Osteocyte (in vitro differentiated cells): ENCODE measurements around the gene NDST1. TPM values are rescaled to one million over a fixed set of nuclear protein-coding genes. Genes with fewer than 3 reads are reported as not detected.

Experiments used
- DNase-seq: peaks from one replicate; pipeline ENCODE4 v3.0.0; 2021; ENCODE audit warnings: mixed read lengths; ENCODE audit not compliant: unreplicated experiment; ENCODE audit errors: extremely low spot score
- H3K27ac Mint-ChIP-seq: one replicate; pipeline ENCODE4 v1.8.0; 2021; ENCODE audit warnings: mild to moderate bottlenecking, mixed read lengths; ENCODE audit not compliant: unreplicated experiment
- H3K27me3 Mint-ChIP-seq: one replicate; pipeline ENCODE4 v1.8.0; 2021; ENCODE audit warnings: mixed read lengths; ENCODE audit not compliant: unreplicated experiment
- H3K36me3 Mint-ChIP-seq: one replicate; pipeline ENCODE4 v1.8.0; 2021; ENCODE audit warnings: mixed read lengths; ENCODE audit not compliant: unreplicated experiment
- H3K4me1 Mint-ChIP-seq: one replicate; pipeline ENCODE4 v1.8.0; 2021; ENCODE audit warnings: mixed read lengths; ENCODE audit not compliant: unreplicated experiment
- H3K4me3 Mint-ChIP-seq: one replicate; pipeline ENCODE4 v1.8.0; 2021; ENCODE audit warnings: mild to moderate bottlenecking, moderate library complexity, mixed read lengths; ENCODE audit not compliant: unreplicated experiment
- H3K9me3 Mint-ChIP-seq: one replicate; pipeline ENCODE4 v1.8.0; 2021; ENCODE audit warnings: mixed read lengths; ENCODE audit not compliant: unreplicated experiment
- total RNA-seq: library from RNA; stranded (reverse); gene quantifications from 2 replicates; pipeline ENCODE4 v1.2.1, GENCODE V29; 2021
- TF ChIP-seq, protein P1 (sequence below): fragments of 200-600 bp; sonication (generic); IDR thresholded peaks from 2 replicates; pipeline ENCODE4 v1.5.0; 2021; ENCODE audit warnings: antibody characterized with exemption, mild to moderate bottlenecking, moderate library complexity

NDST1 gene
- total RNA-seq, 1 donor from 2014 or later, result 110 TPM

GRCh38 chr5:150486402-150487198, 21.3 kb upstream of the NDST1 start:
- TF ChIP-seq, protein P1, sequence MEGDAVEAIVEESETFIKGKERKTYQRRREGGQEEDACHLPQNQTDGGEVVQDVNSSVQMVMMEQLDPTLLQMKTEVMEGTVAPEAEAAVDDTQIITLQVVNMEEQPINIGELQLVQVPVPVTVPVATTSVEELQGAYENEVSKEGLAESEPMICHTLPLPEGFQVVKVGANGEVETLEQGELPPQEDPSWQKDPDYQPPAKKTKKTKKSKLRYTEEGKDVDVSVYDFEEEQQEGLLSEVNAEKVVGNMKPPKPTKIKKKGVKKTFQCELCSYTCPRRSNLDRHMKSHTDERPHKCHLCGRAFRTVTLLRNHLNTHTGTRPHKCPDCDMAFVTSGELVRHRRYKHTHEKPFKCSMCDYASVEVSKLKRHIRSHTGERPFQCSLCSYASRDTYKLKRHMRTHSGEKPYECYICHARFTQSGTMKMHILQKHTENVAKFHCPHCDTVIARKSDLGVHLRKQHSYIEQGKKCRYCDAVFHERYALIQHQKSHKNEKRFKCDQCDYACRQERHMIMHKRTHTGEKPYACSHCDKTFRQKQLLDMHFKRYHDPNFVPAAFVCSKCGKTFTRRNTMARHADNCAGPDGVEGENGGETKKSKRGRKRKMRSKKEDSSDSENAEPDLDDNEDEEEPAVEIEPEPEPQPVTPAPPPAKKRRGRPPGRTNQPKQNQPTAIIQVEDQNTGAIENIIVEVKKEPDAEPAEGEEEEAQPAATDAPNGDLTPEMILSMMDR, result peak; percentile 15
- Mint-ChIP-seq H3K4me3 (peak overlapping the region; percentile 73), H3K4me1 (peaks cover 55% of the 10 kb centered on the region), H3K9me3 (no peaks in the 10 kb centered on the region), H3K36me3 (no peaks in the 10 kb centered on the region), H3K27me3 (no peaks in the 10 kb centered on the region), H3K27ac (peak overlapping the region; percentile 73)
- no peak for DNase-seq

- Mint-ChIP-seq H3K36me3 (no peaks in the 10 kb centered on the region), H3K4me3 (peak overlapping the region; percentile 73), H3K4me1 (peaks cover 64% of the 10 kb centered on the region), H3K27ac (peak overlapping the region; percentile 73), H3K9me3 (no peaks in the 10 kb centered on the region), H3K27me3 (no peaks in the 10 kb centered on the region)
- DNase-seq, result no peak
- TF ChIP-seq, protein P1, result no peak
Observed at GRCh38 chr5:150487199-150488061, 20.5 kb upstream of the NDST1 start.

DNA sequence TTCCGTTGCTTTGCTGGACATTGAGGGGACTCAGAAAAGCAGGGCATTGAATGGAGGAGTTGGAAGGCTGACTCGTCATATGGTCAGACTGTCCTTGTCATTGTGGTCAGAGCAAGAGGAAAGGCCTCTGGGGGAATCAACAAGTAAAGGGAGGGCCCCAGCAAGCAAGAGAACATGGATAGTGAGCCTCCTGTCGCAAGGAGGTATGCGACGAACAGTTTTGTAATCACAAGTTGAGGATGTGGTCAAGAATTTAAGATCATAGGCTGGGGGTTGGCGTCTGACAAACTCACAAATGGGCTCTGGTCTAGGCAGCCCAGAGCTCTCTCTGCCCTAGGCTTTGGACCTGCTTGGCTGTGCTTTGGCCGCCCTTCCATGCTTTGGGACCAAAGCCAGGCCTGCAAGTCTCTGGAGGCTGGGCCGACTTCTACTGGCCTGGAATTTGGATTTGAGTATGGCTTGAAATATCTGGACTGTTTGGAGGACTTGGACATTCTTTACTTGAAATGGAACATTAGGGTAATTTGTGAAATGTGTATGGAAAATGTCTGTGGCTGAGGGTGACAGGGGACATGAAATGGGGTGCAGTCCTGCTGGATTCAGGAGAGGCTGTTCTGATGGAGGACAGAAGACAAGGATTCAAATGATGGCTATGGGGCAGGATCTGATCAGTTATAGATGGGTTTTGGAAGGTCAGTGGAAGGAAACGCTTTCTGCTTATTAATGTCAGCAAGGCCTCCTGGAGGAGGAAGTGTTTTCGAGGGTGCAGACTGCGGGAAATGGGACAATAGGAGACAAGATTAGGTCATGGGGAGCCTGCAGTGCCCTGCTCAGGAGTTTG, 19.2 kb upstream of the NDST1 start:
- TF ChIP-seq, protein P1, result no peak
- no peaks in the 10 kb centered on the region for H3K36me3 Mint-ChIP-seq
- H3K9me3 Mint-ChIP-seq, result no peaks in the 10 kb centered on the region
- peak overlapping the region; percentile 73 for H3K4me3 Mint-ChIP-seq
- peak overlapping the region; percentile 73 for H3K27ac Mint-ChIP-seq
- H3K4me1 Mint-ChIP-seq, result peaks cover 67% of the 10 kb centered on the region
- no peak for DNase-seq
- no peaks in the 10 kb centered on the region for H3K27me3 Mint-ChIP-seq

DNA sequence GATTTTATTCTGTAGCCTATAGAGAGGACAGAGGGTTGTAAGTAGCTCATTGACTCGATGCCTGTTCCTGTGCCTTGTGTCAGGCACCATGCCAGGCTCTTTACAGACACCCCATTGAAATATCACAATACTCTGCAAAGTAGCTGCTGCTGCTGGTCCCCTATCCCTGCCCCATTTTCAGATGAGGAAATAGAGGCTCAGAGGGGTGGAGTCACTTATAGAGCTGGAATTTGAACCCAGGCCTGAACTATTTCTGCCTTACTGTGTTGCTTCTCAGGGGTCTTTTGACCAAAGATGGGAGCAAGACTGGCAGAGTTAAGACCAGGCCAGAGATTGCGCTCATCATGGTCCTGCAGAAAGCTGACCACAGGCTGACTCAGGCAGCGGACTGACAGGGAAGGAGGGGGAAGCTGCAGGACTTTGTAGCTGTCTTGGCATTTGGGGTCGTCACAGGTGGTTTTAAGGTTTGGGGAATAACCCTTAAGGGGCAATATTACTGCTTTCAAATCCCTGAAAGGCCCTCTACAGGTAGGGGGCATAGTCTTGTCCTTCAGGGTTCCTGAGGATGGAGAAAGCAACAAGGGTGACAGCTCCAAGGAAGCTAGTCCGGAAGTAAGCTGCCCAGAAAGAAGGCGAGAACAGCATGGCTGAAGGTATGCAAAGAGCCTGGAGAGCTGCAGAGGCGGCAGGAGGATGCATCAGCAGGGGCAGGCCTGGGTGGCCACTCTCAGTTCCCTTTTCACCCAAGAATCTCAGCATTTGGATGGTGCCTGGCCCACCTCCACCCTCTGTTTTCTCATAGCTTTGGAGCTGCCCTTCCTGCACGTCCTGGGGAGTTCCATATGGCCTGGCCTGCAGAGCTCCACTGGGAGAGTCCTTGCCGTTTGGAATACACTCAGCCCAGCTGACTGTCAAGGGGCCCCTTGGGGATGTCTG, 18.3 kb upstream of the NDST1 start:
- DNase-seq, result no peak
- no peaks in the 10 kb centered on the region for H3K9me3 Mint-ChIP-seq
- TF ChIP-seq, protein P1, result no peak
- no peaks in the 10 kb centered on the region for H3K27me3 Mint-ChIP-seq
- H3K4me1 Mint-ChIP-seq, result peaks cover 67% of the 10 kb centered on the region
- peak overlapping the region; percentile 73 for H3K27ac Mint-ChIP-seq
- no peak overlapping the region for H3K4me3 Mint-ChIP-seq
- no peaks in the 10 kb centered on the region for H3K36me3 Mint-ChIP-seq
